ENCODE measurements around the gene MAML1. TPM values are rescaled to one million over a fixed set of nuclear protein-coding genes. Genes with fewer than 3 reads are reported as not detected.

MAML1 gene
- total RNA-seq, 1 donor from 2014 or later, result 11.8 TPM

DNA sequence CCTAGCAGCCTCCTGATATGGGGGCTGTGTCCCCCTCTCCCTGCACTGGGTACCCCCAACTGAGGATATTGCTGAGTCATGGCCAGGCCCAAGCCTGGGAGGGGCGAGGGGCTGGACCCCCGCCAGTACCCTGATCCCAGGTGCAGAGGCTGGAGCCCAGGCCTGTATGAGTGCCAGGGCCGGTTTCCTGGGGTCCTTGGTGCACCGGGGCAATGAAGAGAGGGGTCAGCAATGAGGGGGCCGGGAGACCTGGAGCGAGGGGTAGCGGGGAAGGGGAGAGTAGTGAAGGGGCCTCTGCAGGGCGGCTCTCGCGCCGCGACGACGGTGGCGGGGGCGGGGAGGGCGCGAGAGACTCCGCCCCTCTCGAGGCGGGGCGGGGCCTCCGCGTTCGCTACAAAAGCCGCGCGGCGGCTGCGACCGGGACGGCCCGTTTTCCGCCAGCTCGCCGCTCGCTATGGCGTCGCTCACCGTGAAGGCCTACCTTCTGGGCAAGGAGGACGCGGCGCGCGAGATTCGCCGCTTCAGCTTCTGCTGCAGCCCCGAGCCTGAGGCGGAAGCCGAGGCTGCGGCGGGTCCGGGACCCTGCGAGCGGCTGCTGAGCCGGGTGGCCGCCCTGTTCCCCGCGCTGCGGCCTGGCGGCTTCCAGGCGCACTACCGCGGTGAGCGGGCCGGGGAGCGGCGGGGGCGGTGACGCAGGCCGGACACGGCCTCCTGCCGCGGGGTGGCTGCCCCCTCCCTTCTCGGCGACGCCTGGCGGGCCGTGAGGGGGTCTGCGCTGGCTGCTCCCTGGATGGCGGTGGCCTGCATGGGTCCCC, 88.1 kb downstream of the MAML1 start, which contains the start of gene SQSTM1:
Gene SQSTM1, plus strand, starts transcription at position 423 of the 815 bp plus-strand sequence. Its CDS starts 32 bp downstream, at position 455.
- DNase-seq (ENCODE audit: low spot score), result peak; percentile 82

DNA sequence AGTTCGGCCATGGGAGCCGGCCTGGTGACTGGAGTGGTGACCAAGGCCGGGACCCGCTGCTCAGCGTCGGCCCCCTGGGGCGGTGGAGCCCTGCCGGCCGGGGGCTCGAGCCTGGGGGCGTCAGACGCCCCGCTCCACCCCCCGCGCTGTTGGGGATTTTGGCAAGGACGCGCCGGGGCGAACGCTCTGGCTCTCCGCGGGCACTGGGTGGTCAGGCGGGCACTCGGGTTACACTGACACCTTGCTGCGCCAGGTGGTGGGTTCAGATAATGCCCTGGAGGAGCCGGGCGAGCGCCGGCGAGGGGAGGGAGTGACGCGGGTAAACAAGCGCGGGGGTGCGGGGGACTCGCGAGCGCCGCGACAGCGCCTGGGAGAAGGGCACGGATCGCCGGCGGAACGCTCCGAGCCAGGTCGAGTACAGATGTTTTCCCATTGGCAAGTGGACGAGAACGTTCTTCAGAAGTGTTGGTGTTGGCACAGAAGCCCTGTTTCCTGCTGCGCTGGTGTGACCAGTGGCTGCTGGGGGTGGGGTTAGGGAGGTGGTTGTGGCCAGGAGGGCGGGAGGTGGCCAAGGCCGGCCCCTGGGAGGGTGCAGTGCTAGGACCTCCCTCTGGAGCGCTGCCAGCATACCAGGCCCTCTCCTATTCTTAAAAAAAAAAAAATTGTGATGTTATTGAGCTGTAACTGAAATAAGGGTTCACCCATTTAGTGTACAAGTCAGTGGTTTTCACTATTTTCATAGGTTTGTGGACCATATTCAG, 88.9 kb downstream of the MAML1 start:
- peak; percentile 94 for DNase-seq (ENCODE audit: low spot score)

DNA sequence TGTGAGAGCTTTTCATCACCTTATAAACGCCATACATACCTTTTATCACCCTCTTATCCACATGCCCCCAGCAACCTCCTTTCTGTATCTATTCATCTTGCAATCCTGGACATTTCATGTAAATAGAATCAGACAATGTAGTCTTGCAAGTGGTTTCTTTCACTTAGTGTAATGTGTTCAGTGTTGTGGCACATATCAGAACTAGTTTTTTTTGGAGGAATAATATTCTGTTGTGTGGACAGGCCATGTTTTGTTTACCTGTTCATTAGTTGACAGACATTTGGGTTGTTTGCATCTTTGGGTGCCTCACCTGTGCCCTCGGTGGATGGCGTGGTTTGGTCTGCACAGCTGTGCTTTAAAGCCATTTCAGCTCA, 89.4 kb downstream of the MAML1 start:
- DNase-seq (ENCODE audit: low spot score), result no peak

DNA sequence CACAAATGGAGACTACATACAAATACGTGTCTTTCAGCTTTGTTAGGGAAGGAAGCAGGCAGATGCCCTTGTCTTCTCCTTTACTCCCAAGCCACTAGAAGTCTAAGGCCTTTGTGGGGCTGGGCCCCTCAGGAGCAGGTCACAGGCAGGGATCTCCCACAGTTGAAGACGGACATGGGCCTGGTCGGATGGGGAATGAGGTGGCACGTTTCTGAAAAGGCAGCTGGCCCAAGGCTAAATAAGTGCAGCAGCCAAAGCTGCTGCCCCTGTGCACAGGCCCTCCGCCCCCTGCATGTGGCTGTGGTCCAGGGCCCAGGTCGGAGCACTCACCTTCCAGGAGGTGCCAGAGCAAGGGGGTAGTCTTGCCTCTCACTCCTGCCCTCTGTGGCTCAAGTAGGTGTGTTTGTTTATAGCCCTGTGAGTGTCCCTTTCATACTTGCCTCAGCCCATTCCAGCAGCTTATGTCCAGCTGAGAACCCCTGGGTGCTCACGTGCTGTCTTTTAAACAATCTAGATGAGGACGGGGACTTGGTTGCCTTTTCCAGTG, 89.9 kb downstream of the MAML1 start:
- no peak for DNase-seq (ENCODE audit: low spot score)

DNA sequence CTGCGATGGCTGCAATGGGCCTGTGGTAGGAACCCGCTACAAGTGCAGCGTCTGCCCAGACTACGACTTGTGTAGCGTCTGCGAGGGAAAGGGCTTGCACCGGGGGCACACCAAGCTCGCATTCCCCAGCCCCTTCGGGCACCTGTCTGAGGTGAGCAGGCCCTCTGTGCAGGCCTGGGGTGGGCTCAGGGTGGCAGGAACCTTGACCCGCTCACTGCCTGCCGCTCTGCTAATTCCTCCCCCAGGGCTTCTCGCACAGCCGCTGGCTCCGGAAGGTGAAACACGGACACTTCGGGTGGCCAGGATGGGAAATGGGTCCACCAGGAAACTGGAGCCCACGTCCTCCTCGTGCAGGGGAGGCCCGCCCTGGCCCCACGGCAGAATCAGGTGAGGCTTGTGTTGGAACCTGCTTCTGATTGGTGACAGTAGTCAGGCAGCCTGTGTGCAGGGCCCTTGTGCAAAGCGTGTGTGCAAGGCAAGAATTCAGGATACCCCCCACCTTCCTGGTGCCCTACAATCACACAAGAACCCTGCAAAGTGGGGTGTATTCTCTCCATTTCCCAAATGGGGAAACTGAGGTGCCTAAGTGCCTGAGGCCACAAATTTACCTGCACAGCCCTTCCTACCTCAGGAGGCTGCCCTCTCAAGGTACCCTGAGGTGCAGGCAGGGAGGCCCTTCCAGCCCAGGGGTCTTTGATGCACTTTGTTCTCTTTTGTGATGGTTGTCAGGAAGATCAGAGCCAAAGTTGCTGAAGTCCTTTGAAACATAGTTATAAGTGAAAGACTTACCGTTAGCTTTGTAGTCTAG, 91.5 kb downstream of the MAML1 start:
- DNase-seq (ENCODE audit: low spot score), result no peak

DNA sequence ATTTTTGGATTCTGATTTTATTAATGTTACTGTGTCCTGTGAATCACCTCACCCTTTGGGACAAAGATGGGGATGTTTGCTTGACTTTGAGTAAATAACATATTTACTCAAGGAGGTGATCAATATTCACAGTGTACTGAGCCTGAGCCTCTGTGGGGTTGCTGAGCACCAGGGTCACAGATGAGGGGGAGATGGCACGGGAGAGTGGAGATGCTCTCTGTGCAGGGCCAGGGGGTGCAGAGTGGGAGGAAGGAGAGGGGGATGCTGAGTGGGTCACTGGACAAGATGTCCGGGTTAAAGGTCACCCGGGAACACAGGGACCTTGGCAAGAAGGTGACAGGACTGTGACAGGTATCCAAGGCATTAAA, 92.1 kb downstream of the MAML1 start:
- DNase-seq (ENCODE audit: low spot score), result no peak

DNA sequence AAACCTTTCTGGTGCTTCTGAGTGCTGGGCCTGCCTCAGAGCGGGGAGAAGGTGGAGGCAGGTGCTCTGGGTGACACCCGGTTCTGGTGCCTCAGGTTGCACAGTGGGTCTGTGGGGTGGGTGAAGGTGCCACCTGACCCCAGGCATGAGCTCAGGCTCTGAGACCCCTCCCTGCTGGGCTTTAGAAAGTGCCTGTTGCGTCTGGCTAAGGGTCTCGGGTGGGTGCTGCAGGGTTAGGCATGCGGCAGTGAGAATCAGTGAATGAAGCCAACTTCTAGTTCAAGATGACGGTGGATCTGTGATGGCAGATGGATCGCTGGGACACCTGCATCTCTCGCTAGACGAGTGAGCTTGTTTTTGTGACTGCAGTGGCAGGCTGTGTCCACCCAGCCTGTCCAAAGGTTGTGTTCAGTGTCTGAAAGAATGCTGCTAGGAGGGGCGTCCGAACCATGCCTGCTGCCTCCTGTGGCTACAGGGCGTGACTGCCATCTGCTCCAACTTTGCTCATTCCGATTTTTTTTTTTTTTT, 93.1 kb downstream of the MAML1 start:
- DNase-seq (ENCODE audit: low spot score), result no peak

Other genes starting within 250 kb of the MAML1 start
- 41.9 TPM for gene RUFY1, start 182.3 kb upstream of the MAML1 start, total RNA-seq (ENCODE audit: insufficient read depth, low replicate concordance)
- 508 TPM for gene HNRNPH1, start 109.2 kb upstream of the MAML1 start, total RNA-seq (ENCODE audit: insufficient read depth, low replicate concordance)
- gene CBY3, start 51.8 kb upstream of the MAML1 start, total RNA-seq (ENCODE audit: insufficient read depth, low replicate concordance), result not detected
- gene CANX, start 33.9 kb upstream of the MAML1 start, total RNA-seq (ENCODE audit: insufficient read depth, low replicate concordance), result 365 TPM
- 4.1 TPM for gene LTC4S, start 61.2 kb downstream of the MAML1 start, total RNA-seq (ENCODE audit: insufficient read depth, low replicate concordance)
- gene MGAT4B, start 74.0 kb downstream of the MAML1 start, total RNA-seq (ENCODE audit: insufficient read depth, low replicate concordance), result 43.3 TPM
- gene SQSTM1, start 88.1 kb downstream of the MAML1 start, total RNA-seq (ENCODE audit: insufficient read depth, low replicate concordance), result 125 TPM
- gene MRNIP, start 126.0 kb downstream of the MAML1 start, total RNA-seq (ENCODE audit: insufficient read depth, low replicate concordance), result 27.9 TPM
- 71.0 TPM for gene TBC1D9B, start 175.1 kb downstream of the MAML1 start, total RNA-seq (ENCODE audit: insufficient read depth, low replicate concordance)